KG1 (cell line): Measurements from ENCODE around the gene ITGA11.

Experiments
- DNase-seq: peaks from one replicate; lab custom pipeline; 2025; lab: John Stamatoyannopoulos, UW

Gene ITGA11, protein sequence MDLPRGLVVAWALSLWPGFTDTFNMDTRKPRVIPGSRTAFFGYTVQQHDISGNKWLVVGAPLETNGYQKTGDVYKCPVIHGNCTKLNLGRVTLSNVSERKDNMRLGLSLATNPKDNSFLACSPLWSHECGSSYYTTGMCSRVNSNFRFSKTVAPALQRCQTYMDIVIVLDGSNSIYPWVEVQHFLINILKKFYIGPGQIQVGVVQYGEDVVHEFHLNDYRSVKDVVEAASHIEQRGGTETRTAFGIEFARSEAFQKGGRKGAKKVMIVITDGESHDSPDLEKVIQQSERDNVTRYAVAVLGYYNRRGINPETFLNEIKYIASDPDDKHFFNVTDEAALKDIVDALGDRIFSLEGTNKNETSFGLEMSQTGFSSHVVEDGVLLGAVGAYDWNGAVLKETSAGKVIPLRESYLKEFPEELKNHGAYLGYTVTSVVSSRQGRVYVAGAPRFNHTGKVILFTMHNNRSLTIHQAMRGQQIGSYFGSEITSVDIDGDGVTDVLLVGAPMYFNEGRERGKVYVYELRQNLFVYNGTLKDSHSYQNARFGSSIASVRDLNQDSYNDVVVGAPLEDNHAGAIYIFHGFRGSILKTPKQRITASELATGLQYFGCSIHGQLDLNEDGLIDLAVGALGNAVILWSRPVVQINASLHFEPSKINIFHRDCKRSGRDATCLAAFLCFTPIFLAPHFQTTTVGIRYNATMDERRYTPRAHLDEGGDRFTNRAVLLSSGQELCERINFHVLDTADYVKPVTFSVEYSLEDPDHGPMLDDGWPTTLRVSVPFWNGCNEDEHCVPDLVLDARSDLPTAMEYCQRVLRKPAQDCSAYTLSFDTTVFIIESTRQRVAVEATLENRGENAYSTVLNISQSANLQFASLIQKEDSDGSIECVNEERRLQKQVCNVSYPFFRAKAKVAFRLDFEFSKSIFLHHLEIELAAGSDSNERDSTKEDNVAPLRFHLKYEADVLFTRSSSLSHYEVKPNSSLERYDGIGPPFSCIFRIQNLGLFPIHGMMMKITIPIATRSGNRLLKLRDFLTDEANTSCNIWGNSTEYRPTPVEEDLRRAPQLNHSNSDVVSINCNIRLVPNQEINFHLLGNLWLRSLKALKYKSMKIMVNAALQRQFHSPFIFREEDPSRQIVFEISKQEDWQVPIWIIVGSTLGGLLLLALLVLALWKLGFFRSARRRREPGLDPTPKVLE

DNA sequence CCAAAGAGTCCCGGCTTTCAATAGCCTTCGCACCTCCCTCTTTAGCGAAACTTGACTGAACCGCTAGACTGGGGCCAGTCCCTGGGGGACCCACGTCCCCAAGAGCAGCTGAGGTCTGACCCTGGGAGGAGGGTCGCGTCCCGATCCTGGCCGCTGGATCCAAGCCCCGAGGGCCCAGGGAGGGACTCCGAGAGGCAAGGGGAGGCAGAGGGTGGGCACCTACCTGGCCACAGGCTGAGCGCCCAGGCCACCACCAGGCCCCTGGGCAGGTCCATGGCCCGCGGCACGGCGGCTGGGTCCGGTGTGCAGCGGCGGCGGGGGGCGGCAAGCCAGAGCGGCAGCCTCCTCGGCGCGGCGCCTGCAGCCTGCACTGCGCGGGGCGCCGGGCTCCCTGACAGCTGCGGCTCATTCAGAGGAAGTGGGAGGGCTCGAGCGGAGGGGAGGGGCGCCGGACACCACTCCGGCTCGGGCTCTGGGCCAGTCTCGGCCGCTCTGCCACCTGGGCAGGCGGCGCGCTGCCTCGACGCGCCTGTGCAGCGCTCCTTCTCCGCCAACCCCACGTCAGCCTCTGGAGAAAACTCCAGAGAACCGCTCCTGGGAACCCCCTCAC lies at the start of gene ITGA11:
TSS of gene ITGA11 (minus strand) at position 372 of the 610 bp plus-strand sequence. CDS start at position 275, 97 bp downstream.
- DNase-seq: no peak

DNA sequence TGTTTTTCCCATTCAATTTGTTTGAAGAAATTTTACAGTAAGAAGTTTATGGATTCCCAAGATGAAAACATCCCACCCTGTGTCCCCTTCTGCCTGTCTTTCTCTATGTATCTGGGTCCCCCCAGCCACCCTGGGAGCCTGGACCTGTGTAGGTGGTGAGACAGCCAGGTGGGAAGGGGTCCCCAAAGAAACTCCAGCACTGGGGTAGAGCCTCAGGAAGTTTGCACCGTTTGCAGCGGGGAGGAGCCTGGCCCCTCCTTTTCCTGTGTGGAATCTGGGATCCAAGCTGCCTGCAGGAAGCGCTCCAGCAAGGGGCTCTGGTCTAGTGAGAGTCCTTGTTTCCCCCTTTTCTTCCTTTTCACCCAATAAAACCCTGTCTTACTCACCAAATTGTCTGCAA lies 49.4 kb upstream of the ITGA11 start:
- DNase-seq: no peak

DNA sequence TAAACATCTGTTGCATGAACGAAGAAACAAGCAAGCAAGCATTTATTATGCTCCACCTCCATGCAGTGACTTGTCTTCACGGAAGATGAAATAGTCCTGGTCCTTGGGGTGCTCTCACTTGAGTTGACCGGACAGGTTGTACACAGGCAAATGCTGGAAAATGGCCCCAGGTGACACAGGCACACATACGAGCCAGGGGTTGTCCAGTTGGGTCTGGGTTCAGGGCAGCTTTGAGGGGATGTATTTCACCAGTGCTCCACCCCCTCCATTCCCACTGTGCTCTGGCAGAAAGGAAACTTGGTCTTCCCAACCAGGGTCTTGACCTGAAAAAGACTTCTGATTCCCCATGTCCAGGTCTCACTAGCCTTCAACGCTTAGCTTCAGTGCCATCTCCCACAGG lies 48.3 kb upstream of the ITGA11 start:
- no peak for DNase-seq

DNA sequence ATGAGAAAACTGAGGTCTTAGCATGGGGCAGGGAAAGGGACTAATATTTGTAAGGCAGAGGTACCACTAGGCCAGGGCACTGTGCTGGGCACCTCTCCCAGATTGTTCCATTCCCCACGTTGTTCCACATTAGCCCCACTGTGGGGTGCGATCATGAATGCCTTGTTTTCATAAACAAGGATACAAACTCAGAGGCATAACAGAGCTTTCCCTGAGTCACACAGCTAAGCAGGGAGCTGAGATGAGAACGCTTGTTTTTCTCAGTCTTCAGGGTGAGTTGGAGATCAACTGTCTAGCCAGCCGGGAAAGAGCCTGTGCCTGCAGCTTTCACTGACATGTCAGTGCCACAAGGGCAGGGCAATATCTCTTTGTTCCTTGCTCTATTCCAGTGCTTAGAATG lies 47.9 kb upstream of the ITGA11 start:
- DNase-seq: no peak

DNA sequence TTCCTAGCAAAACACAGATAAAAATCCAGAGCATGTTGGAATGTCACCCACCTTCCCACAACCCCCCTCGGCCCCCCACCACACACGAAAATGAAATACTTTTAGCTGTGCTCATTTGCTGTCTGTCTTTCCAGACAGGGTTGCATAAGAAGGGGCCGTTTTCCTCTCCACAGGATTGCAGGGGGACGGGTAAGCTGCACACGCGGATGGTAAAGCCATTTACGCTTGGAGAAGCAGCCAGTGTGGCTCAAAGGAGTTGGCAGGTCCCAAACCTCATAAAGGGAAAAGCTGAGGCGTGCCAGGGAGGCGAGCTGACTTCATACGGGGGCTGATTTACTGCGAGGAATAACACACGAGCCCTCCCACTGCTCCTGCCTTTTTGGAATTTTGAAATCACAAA lies 47.4 kb upstream of the ITGA11 start:
- no peak for DNase-seq

DNA sequence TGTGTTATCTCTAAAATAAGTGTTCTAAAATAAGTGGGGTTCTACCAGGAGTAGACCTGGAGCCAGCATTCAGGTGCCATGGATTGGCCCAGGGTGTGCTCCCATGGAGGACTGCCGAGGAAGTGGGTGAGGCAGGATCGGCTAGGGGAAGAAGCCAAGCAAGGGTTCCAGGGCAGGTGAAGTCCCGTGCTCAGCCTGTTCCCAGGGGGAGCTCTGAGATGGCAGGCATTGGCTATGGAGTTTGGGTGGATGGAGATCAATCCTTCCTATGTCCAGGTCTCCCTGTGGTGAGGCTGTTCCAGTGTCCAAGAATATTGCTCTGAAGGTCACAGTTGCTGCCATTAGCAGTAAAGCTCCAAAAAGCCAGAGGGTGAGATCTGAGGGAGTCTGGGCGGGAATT lies 46.9 kb upstream of the ITGA11 start:
- no peak for DNase-seq

DNA sequence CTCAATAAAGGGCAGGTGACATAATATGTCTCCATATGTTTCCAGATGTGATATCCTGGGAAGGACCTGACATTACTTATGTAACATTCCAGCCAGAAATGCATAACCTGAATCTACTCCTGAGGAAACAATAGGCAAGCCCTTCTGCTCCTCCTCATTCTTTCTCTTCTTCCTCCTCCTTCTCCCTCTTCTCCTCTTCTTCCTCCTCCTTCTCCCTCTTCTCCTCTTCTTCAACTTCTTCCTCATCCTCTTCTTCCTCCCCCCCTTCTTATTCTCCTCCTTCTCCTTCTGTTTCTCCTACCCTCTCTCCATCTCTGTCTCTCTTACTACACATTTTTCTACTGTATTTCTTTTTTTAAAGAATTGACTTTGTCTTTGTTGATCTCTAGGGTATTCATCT lies 43.5 kb upstream of the ITGA11 start:
- no peak for DNase-seq

DNA sequence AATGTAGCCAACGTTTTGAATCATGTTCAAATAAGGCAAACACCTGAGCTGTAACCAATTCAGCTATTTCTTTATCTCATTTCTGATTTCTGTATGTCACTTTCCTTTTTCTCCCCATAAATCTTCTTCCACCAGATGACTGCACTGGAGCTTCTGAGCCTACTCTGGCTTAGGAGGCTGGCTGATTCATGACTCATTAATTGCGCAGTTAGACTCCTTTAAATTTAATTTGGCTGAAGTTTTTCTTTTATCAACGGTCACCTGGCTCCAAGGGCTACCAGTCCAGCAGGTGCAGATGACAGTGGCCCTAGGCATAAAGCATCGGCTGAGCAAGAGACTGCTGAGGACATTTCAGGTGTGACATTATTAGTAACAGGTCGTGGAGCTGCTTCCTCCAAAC lies 39.6 kb upstream of the ITGA11 start:
- no peak for DNase-seq

DNA sequence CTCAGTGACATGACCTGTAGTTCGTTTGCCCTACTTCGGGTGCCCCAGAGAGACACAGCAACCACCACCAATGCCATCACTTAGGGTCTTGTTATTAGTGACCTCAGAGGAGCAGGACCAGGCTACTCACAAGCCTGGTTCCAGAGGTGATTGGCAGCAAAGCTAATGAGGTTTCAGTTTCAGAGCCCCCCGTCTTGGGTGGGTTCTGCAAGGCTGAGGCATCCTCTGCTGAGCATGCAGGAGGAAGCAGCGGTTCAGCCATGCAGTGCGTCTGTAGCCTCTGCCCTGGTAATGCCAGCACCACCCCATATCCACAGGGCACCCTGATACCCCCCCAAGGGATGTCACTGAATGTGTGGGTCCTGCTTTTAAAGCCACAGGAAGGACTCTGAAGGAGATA lies 39.0 kb upstream of the ITGA11 start:
- DNase-seq: no peak

DNA sequence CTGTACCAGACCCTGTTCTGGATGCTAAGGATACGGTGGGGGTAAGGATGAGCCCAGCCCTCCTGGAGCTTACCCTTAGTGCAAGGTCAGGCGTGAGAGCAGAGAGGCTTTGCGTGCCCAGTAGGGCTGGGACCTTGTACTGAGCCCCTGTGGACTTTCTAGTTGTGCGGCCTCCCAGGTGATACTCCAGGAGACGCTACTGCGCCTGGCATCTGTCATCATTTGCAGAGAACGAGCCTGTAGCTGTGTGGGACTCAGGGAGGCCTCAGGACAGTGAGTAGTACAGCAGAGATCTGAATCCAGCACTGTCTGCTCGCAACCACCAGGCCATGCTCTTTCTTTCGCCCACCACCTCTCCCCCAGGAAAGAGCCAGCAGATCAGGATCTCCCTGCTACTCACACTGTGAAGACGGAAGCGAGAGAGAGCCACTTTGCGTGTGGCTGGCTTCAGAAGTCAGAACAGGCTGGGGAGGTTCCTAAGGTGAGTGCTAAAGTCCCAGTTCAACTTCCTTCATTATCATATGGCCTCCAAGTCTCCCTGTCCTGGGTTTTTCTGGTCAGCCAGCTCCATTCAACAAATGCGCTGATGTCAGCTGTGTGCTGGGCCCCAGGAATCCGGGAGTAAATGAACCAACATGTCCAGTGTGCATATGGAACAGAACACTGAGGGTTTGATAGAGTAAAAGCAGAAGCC lies 38.2 kb upstream of the ITGA11 start:
- no peak for DNase-seq

DNA sequence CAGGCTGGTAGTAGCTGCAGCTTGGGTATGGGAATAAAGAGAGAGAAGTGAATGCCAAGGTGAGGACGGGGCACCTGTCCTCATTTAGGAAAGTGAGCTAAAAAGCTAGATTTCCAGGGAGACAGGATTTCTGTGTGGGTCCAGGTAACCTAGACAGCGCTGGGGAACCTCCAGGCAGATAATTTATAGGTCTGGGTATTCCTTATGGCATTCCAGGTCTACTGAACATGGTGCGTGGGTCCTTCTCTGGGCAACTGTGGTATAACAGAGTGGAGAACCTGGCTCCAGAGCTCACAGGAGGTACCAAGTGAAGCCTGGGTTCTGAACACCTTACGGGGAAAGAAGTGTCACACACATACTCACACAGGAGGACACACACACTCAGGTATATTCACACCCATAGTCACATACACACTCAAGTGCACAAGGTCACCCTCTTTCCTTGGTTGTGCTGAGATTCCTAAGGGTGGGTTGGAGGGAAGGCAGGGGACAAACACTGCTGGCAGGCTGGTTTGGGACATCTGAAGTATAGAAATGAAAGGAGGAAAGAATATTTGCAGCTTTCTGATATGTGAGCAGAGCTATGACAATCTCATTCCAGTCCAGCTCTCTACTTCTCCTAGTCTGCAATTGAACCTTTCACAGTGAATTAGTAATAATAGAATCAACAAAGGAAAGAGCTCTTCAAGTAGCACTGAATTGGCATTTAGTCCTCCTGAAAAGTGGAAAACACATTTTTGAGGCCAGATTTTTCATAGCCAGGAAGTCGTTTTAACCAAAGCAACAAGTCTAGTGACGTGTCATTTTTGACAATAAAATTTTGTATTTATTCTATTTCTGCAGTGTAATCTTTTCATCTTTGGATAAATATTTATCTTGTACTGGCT lies 37.4 kb upstream of the ITGA11 start:
- no peak for DNase-seq

DNA sequence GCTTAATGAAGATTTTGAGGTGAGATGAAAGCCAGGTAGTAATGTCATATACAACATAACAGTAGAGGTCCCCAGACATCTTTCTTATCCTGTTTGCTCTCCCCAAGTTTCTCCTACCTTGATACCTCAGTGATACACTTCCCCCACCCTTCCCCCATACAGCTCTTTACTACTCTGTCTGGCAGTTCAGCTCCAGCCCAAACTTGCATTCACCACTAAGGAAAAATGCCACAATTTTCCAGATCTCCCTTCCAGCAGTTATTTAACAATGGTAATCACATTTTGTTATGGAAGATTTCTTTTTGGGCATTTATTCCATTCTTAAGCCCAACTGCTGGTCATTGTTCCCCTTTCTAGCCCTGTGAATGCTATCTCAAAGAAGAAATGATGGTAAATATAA lies 34.9 kb upstream of the ITGA11 start:
- no peak for DNase-seq

DNA sequence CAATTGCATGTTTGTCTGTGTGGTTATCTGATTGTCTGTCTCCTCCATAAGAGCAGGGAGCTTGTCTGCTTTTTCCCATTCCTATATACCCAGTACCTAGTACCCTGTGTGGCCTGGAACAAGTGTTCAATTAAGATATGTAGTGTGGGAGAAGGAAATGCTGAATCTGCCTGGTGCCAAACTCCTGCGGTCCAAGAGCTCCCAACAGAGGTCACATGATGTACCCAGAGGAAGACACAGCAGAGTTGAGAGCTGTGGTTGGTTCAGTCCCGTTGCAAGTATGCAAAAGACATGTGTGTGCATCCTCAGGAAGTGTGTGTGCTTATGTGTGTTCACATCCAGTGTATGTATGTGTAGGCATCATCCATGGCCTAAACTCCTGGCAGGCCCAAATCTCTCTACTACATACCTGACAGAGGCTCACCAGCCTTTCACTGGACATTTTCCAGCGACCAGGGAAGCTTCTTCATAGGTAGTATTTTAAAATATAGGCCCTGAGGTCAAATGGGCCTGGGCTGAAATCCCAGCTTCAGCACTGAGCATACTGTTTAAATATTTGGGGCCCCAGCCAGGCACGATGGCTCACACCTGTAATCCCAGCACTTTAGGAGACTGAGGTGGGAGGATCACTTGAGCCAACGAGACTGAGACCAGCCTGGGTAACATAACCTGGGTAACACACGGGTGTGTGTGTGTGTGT lies 34.0 kb upstream of the ITGA11 start:
- no peak for DNase-seq

DNA sequence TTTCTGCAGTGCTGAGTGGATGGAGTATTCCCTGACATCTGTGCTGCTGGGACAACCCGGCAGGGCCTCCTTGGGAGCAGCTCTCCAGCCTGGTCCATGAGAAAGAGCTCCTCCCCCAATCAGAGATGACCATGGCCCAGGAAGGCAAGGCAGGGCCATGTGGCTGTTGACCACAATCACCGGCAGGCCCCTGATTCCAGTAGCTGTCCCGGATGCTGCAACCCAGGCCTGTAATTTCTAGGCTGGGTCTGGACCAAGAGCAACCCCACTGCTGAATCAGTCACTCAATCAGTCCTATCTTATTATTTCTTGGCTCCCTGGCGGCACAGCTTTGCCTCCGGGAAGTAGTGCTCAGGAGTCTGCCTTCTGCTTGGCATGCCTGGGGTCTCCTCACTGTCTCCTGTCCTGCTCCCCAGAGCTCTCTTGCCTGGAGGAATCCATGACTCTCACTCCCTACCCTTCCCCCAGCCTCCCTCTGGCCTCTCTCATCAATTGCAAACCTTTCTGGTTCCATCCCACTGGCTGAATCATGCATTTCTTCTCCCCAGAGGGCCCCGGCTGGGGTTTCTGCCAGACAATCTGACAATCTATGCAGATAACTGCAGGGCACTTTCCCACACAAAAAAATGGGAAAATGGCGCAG lies 32.6 kb upstream of the ITGA11 start:
- no peak for DNase-seq

DNA sequence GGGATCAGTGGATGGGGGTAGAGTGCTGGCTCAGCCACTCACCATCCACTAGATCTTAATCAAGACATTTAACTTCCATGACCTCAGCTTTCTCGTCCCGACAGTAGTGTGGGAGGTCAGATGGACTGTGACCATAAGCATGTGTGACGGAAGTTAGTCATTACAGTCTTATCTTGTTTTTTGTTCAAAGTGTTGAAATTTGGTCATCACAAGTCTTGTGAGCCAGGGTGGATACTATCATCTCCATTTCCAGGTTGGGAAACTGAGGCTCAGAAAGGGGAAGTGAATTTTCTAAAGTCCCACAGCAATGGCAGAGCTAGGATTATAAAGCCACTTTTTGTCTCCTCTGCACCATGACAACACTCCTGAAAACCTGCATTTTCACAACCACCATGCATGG lies 32.0 kb upstream of the ITGA11 start:
- no peak for DNase-seq

DNA sequence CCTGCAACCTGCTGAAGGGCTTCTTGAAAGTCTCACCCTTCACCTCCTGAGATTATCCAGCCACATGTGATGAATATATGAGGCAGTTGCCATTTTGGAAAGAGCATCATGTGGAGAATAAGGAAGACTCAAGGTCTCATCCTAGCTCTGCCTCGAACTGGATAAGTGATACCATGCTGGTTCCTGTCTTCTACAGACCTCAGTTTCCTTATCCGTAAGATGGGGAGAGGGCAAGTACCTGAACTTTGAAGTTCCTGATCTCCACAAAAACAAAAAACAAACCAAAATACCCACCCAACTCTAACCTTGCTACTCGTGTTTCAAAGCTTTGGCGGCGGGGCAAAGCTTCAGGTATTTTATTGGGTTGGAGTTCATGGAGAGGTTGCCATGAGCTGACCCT lies 31.5 kb upstream of the ITGA11 start:
- DNase-seq: no peak

DNA sequence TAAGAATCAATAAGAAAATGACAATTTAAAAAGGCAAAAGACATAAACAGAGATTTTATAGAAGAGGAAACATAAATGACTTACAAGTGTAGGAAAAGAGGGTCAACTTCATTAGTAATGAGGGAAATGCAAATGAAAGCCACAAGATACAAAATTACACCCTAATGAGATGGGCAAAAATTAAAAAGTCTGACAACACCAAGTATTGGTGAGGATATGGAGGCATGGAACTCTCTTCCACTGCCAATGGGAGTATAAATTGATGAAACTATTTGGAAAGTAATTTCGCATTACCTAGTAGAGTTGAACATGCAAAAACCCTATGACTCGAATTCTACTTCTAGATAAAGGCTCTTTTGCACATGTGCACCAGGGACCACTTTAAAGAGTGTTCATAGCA lies 28.2 kb upstream of the ITGA11 start:
- DNase-seq: no peak

DNA sequence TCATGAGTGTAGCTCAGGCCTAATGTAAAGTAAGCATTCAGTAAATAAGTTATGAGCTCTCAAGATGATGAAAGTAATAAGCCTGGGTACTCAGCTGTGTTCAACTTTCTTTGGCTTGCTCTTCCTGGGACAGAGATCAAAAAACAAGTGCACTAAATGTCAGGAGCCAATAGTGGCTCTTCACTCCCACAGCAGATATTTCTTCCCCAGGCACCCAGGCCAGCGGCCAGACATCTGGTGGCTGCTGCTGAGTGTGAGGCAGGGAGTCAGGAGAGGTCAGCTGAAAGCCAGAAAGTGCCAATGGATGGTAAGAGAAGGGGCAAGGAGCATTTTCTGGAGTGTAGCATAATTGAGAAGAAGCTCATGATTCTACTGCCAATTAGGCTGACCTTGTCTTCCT lies 18.2 kb upstream of the ITGA11 start:
- DNase-seq: no peak

DNA sequence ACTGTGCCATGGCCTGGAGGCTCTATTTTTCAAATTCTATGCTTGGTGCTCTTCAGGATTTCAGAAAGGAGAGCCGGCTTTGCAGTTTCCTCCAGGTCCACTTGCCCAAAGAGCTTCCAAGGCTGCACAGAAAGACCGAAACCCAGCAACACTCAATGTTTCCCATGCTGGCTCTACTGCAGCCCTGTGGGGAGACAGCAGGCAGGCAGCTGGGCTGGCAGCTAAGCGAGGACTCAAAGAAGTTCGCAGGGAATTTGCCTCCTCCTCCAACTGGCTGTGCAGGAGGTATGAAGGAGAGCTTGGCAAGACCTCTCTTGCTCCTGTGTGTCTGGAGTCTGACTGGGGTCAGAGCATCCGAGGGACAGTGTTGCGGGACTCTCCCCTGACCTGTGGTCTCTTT lies 17.4 kb upstream of the ITGA11 start:
- no peak for DNase-seq
